Pancreas (tissue), 10 donors: ENCODE measurements around the gene PAQR9. TPM values are rescaled to one million over a fixed set of nuclear protein-coding genes. Genes with fewer than 3 reads are reported as not detected.

Experiments
- ATAC-seq, 4 donors: fragments of 200-7000 bp; cut with Tn5 transposase; one replicate each; pipeline versions ENCODE4 v1.8.0 to v1.9.1; 2020; ENCODE audit warnings: mild to moderate bottlenecking in 4 of 4, moderate library complexity in 4 of 4
- DNase-seq, 6 donors: peaks; one replicate each; pipeline ENCODE4 v3.0.0-alpha.2; 2020
- FAIRE-seq: peaks from 2 replicates; lab custom pipeline; 2012; peaks lifted over from hg19 to GRCh38; lab: Jason Lieb, UNC
- H3K27ac ChIP-seq, 4 donors: fragments of 200-600 bp; sonication (generic); 1 replicate in 3 of 4; 2 replicates in 1 of 4; pipeline versions ENCODE4 v1.5.0 to v1.8.0; 2020
- H3K27me3 ChIP-seq, 4 donors: fragments of 200-600 bp; one replicate each; pipeline ENCODE4 v1.8.0; 2021
- H3K36me3 ChIP-seq, 3 donors: fragments of 200-600 bp; sonication (generic) in 1 of 3; one replicate each; pipeline versions ENCODE4 v1.5.0 to v1.8.0; 2020 to 2021
- H3K4me1 ChIP-seq, 3 donors: fragments of 200-600 bp; one replicate each; pipeline ENCODE4 v1.8.0; 2021
- H3K4me3 ChIP-seq, 4 donors: fragments of 200-600 bp; sonication (generic) in 2 of 4; one replicate each; pipeline versions ENCODE4 v1.5.0 to v1.8.0; 2020 to 2021
- H3K9me3 ChIP-seq, 4 donors: fragments of 200-600 bp; one replicate each; pipeline ENCODE4 v1.8.0; 2021
- CTCF ChIP-seq, 4 donors: fragments of 200-600 bp; sonication (generic) in 3 of 4; IDR thresholded peaks; one replicate each; pipeline versions ENCODE4 v1.5.0 to v1.8.0; 2021; ENCODE audit warnings: antibody characterized with exemption in 4 of 4
- WGBS, 2 donors: extraction: QIAGEN DNeasy Blood & Tissue Kit; methylation state at CpG; one replicate each; pipeline ENCODE4 v1.1.7; 2013; 5-methylcytosine and 5-hydroxymethylcytosine counted together
- intact Hi-C, 3 donors: fragments of 100-400 bp; cut with DNase I; formaldehyde crosslinking; loops; one replicate each; pipeline versions ENCODE4 v1.11.1 to v1.14.2; 2022
- polyA plus RNA-seq, 2 donors: library from polyadenylated mRNA; stranded (reverse); fragments of 200-250 nt; gene quantifications; one replicate each; pipeline ENCODE4 v1.2.3, GENCODE V29; 2013
- total RNA-seq, 6 donors: library from RNA; stranded (reverse); fragmentation: NEBNext Ultra II Directional in 4 of 6; extraction: Animal tissue kit (Norgen Biotek cat#: 25700) in 4 of 6; gene quantifications; one replicate each; pipeline versions ENCODE4 v1.2.1 to v1.2.4, GENCODE V29; 2021 to 2023
- donor health status: healthy with polysubstance abuse.
- donor health status: DM: no; HTN: no; CAD: no; lungs with moderate emphysema.
- donor health status: DM: no; HTN: no; CAD: no.
- donor health status: control.
- donor health status: control.
- donor health status: Bipolar disorder and iron deficiency.
- donor health status: DM: yes; HTN: yes; CAD: no.
- donor health status: DM: no; HTN: no; CAD: no.
- donor health status: DM: no; HTN: no; CAD: no.
- donor health status: DM: yes; HTN: yes; CAD: no.

Gene PAQR9
- total and polyA plus RNA-seq, 8 donors: 0.13 TPM; not detected in 7

- 56 to 62% methylated on average over 3 of the region's 3 CpGs for WGBS, 2 donors
- DNase-seq (no peak), ATAC-seq (no peak), FAIRE-seq (no peak)
- Histone ChIP-seq H3K4me1 (no peaks in the 10 kb centered on the region), H3K36me3 (no peaks in the 10 kb centered on the region), H3K4me3 (no peak overlapping the region), H3K27ac (no peak overlapping the region), H3K27me3 (peaks cover 0 to 3% (median 0%) of the 10 kb centered on the region in 4 donors), H3K9me3 (no peaks in the 10 kb centered on the region)
- intact Hi-C loops: no loop called here
- TF ChIP-seq CTCF (IDR thresholded peaks at IDR 0.05): no peak
Observed at GRCh38 chr3:142971431-142971830, 8.0 kb upstream of the PAQR9 start.

DNA sequence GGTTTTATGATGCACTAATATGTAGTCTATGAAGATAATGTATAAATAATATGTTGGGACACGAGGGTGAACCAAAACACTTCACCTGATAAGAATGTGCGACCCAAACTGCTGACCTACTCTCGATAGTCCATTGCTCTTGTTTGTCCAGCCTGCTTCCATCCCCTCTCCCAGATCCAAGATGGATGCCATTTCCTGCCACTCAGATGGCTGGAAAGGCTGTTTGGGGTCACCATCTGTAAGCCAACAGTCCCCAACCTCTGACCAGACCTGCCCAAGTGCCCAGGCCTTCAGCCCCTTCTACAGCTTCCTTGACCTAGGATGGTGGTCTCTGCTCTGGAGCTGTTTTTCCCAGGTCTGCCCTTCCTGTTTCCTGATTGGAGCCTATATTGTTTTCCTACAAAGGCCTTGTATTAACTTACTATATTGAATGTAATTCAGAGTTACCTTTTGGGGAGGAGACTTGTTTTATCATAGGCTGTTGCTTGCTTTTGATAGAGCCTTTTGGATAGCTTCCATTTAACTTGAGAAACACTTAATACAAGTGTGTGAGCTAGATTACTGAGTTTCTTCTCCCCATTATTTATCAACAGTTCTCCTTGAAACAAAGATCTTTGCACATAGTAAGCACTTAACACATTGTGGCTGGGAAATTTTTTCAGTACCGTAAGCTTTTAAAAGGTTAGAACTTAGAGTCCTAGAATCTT, 5.0 kb upstream of the PAQR9 start:
- 72 to 74% methylated on average over 4 of the region's 4 CpGs for WGBS, 2 donors
- FAIRE-seq: no peak
- Histone ChIP-seq H3K27me3 (peaks cover 0 to 15% (median 1%) of the 10 kb centered on the region in 4 donors), H3K4me3 (no peak overlapping the region), H3K4me1 (no peaks in the 10 kb centered on the region), H3K36me3 (no peaks in the 10 kb centered on the region), H3K9me3 (no peaks in the 10 kb centered on the region), H3K27ac (no peak overlapping the region)
- no peak for ATAC-seq
- no peak for DNase-seq
- TF ChIP-seq CTCF (IDR thresholded peaks at IDR 0.05): no peak
- intact Hi-C loops: no loop called here

DNA sequence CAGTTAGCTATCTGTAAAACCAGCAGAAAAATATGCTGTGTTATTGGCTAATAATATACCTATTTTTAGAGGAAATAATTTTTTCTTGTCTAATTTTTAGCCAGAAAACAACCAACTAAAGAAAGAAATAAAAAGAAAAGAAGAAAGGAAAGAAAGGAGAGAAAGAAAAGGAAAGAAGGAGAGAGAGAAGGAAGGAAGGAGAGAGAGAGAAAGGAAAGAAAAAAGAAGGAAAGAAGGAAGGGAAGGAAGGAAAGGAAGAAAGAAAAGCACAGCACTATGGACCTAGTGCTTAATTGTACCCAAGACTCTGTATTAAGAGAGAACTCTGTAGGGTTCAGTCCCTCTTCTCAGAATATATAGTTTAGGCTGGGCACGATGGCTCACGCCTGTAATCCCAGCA, 3.3 kb upstream of the PAQR9 start:
- H3K9me3 ChIP-seq: no peaks in the 10 kb centered on the region
- intact Hi-C loops: no loop called here
- no peak overlapping the region for H3K4me3 ChIP-seq
- no peaks in the 10 kb centered on the region for H3K36me3 ChIP-seq
- ATAC-seq: no peak
- no peak for FAIRE-seq
- no peak for TF ChIP-seq CTCF (IDR thresholded peaks at IDR 0.05)
- 89% methylated on average over 2 of the region's 2 CpGs for WGBS, 2 donors
- H3K27ac ChIP-seq: no peak overlapping the region
- no peak for DNase-seq
- peaks cover 0 to 25% (median 3%) of the 10 kb centered on the region in 4 donors for H3K27me3 ChIP-seq
- H3K4me1 ChIP-seq: no peaks in the 10 kb centered on the region

- intact Hi-C loops: no loop called here
- no peak for DNase-seq
- no peaks in the 10 kb centered on the region for H3K4me1 ChIP-seq
Observed at GRCh38 chr3:142965581-142965980, 2.1 kb upstream of the PAQR9 start.

More at GRCh38 chr3:142965581-142965980, 2.1 kb upstream of the PAQR9 start:
- Histone ChIP-seq H3K4me3 (no peak overlapping the region), H3K36me3 (no peaks in the 10 kb centered on the region), H3K27ac (no peak overlapping the region), H3K9me3 (no peaks in the 10 kb centered on the region), H3K27me3 (peaks cover 0 to 24% (median 3%) of the 10 kb centered on the region in 4 donors)
- no peak for FAIRE-seq
- 72 to 80% methylated on average over 3 of the region's 3 CpGs for WGBS, 2 donors
- no peak for TF ChIP-seq CTCF (IDR thresholded peaks at IDR 0.05)
- ATAC-seq: no peak
